ENCODE measurements around the gene NEGR1.

The NEGR1 gene

GRCh38 chr1:71448444-71448843 lies 833.9 kb downstream of the NEGR1 start:
- DNase-seq (ENCODE audit: extremely low read depth, low read depth) = no peak
- TF ChIP-seq, protein P1, sequence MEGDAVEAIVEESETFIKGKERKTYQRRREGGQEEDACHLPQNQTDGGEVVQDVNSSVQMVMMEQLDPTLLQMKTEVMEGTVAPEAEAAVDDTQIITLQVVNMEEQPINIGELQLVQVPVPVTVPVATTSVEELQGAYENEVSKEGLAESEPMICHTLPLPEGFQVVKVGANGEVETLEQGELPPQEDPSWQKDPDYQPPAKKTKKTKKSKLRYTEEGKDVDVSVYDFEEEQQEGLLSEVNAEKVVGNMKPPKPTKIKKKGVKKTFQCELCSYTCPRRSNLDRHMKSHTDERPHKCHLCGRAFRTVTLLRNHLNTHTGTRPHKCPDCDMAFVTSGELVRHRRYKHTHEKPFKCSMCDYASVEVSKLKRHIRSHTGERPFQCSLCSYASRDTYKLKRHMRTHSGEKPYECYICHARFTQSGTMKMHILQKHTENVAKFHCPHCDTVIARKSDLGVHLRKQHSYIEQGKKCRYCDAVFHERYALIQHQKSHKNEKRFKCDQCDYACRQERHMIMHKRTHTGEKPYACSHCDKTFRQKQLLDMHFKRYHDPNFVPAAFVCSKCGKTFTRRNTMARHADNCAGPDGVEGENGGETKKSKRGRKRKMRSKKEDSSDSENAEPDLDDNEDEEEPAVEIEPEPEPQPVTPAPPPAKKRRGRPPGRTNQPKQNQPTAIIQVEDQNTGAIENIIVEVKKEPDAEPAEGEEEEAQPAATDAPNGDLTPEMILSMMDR (IDR thresholded peaks at IDR 0.05; ENCODE audit: low read depth, low read length) = no peak

- TF ChIP-seq, protein P1 (IDR thresholded peaks at IDR 0.05; ENCODE audit: low read depth, low read length) = no peak
- DNase-seq (ENCODE audit: extremely low read depth, low read depth) = no peak
Measured at GRCh38 chr1:71438626-71439025, 843.7 kb downstream of the NEGR1 start.

GRCh38 chr1:71435951-71436350 lies 846.4 kb downstream of the NEGR1 start:
- TF ChIP-seq, protein P1 (IDR thresholded peaks at IDR 0.05; ENCODE audit: low read depth, low read length) = no peak
- DNase-seq (ENCODE audit: extremely low read depth, low read depth) = no peak

DNA sequence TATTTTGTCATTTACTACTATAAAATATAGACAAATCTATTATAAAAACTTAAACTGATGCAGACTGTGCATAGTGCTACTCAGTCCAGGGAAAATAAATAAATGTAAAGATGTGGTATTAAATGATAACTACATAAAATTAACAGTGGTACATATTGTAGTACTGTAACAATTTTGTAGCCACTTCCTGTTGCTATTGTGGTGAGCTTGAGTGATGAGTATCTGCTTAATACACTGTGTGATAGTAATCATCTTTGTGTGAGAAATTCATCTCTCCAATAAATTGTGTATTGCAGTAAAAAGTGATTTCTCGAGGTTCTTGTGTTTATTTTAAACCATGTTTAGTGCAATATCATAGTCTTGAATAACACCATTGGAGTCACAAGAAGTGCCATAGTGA lies 848.1 kb downstream of the NEGR1 start:
- TF ChIP-seq, protein P1 (IDR thresholded peaks at IDR 0.05; ENCODE audit: low read depth, low read length) = no peak
- no peak for DNase-seq (ENCODE audit: extremely low read depth, low read depth)

GRCh38 chr1:71428029-71428428 lies 854.3 kb downstream of the NEGR1 start:
- DNase-seq (ENCODE audit: extremely low read depth, low read depth) = no peak
- TF ChIP-seq, protein P1 (IDR thresholded peaks at IDR 0.05; ENCODE audit: low read depth, low read length) = no peak

- TF ChIP-seq, protein P1 (IDR thresholded peaks at IDR 0.05; ENCODE audit: low read depth, low read length) = no peak
- DNase-seq (ENCODE audit: extremely low read depth, low read depth) = no peak
Measured at GRCh38 chr1:71427066-71427465, 855.3 kb downstream of the NEGR1 start.

- DNase-seq (ENCODE audit: extremely low read depth, low read depth) = no peak
- TF ChIP-seq, protein P1 (IDR thresholded peaks at IDR 0.05; ENCODE audit: low read depth, low read length) = no peak
Measured at GRCh38 chr1:71424536-71424935, 857.8 kb downstream of the NEGR1 start.
